Measurements from ENCODE around the gene AMN1. TPM values are rescaled to one million over a fixed set of nuclear protein-coding genes. Genes with fewer than 3 reads are reported as not detected.
A peak's percentile ranks its signal among the peaks of the same experiment; 100 is the strongest.
"Not testable (repeated sequence)": the region's sequence is repeated elsewhere in the genome, so short reads cannot be mapped to it uniquely, and the experiment has no call there.

AMN1 gene
- total RNA-seq, 1 donor from 2014 or later = 3.1 TPM

GRCh38 chr12:31749024-31749704 is 20.3 kb upstream of the AMN1 start:
- no peak overlapping the region for H3K4me3 Mint-ChIP-seq
- peak; percentile 71 for DNase-seq (ENCODE audit: low spot score)
- H3K27me3 Mint-ChIP-seq (ENCODE audit: insufficient read depth) = no peaks in the 10 kb centered on the region
- peaks cover 5% of the 10 kb centered on the region for H3K9me3 Mint-ChIP-seq
- H3K36me3 Mint-ChIP-seq (ENCODE audit: low read depth) = peaks cover 3% of the 10 kb centered on the region
- peak overlapping the region; percentile 27 for H3K27ac Mint-ChIP-seq
- intact Hi-C loops (cut with micrococcal nuclease) = loop anchor here (1.0 to 10.0 kb wide), 10 partner anchors 14 to 836 kb away; partner anchors contain the start of genes AMN1, BICD1 and ETFBKMT
- peaks cover 53% of the 10 kb centered on the region for H3K4me1 Mint-ChIP-seq (ENCODE audit: low read depth)

DNA sequence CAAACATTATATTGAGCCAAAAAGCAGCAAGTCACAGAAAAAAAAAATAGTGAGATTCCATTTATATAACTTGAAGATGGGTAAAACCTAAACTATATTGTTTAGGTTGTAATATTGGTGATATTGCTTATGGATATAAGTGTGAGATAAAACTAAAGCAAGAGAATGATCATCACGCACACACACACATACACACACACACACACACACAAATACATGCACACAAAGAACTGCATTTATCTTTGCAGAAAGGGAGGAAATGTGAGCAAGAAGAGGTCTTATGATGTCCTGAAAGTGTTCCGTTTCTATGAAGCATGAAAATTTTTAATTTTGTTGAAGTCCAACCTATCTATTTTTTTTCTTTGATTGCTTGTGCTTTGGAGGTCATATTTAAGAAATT is 16.4 kb upstream of the AMN1 start:
- no peaks in the 10 kb centered on the region for H3K27me3 Mint-ChIP-seq (ENCODE audit: insufficient read depth)
- H3K36me3 Mint-ChIP-seq (ENCODE audit: low read depth) = peaks cover 2% of the 10 kb centered on the region
- DNase-seq (ENCODE audit: low spot score) = no peak
- no peak overlapping the region for H3K27ac Mint-ChIP-seq
- intact Hi-C loops (cut with micrococcal nuclease) = loop anchor here (5.0 to 10.0 kb wide), 3 partner anchors 362 to 840 kb away; partner anchors contain the start of gene BICD1
- H3K4me1 Mint-ChIP-seq (ENCODE audit: low read depth) = peaks cover 59% of the 10 kb centered on the region
- H3K4me3 Mint-ChIP-seq = no peak overlapping the region
- peaks cover 2% of the 10 kb centered on the region for H3K9me3 Mint-ChIP-seq

GRCh38 chr12:31744363-31744762 is 15.5 kb upstream of the AMN1 start:
- not testable (repeated sequence) for H3K9me3 Mint-ChIP-seq; H3K36me3 Mint-ChIP-seq (ENCODE audit: low read depth); H3K27ac Mint-ChIP-seq; H3K27me3 Mint-ChIP-seq (ENCODE audit: insufficient read depth); H3K4me3 Mint-ChIP-seq; DNase-seq (ENCODE audit: low spot score)
- H3K4me1 Mint-ChIP-seq (ENCODE audit: low read depth) = peaks cover 54% of the 10 kb centered on the region
- intact Hi-C loops (cut with micrococcal nuclease) = loop anchor here (10.0 kb wide), 1 partner anchor 840 kb away; no protein-coding TSS in a partner anchor

DNA sequence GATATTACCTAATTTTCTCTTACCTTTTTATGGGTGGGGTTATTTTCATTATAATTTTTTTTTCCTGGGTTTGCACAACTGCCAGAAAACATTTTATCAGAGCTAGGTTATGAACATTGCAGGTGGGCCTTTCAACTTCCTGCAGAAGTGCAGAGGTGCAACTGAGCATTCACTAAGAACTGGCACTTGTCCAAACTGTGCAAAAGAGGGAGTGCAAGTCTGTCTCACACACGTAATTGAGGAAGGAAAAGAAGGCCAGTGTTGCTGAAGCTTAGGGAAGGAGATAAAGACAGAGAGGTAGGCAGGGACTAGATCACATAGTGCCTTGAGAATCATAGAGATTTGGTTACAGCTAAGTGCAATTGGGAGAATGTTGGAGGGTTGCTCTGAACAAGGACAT is 14.1 kb upstream of the AMN1 start:
- intact Hi-C loops (cut with micrococcal nuclease) = loop anchor here (10.0 kb wide), 1 partner anchor 842 kb away; no protein-coding TSS in a partner anchor
- Mint-ChIP-seq H3K27ac (no peak overlapping the region), H3K9me3 (no peaks in the 10 kb centered on the region), H3K27me3 (ENCODE audit: insufficient read depth) (no peaks in the 10 kb centered on the region), H3K36me3 (ENCODE audit: low read depth) (peaks cover 3% of the 10 kb centered on the region), H3K4me1 (ENCODE audit: low read depth) (peaks cover 55% of the 10 kb centered on the region), H3K4me3 (no peak overlapping the region)
- no peak for DNase-seq (ENCODE audit: low spot score)

- Mint-ChIP-seq H3K27me3 (ENCODE audit: insufficient read depth) (no peaks in the 10 kb centered on the region), H3K4me3 (no peak overlapping the region), H3K4me1 (ENCODE audit: low read depth) (peaks cover 55% of the 10 kb centered on the region), H3K9me3 (no peaks in the 10 kb centered on the region), H3K36me3 (ENCODE audit: low read depth) (peaks cover 3% of the 10 kb centered on the region), H3K27ac (no peak overlapping the region)
- intact Hi-C loops (cut with micrococcal nuclease) = loop anchor here (10.0 kb wide), 1 partner anchor 844 kb away; no protein-coding TSS in a partner anchor
- DNase-seq (ENCODE audit: low spot score) = no peak
These were observed 11.8 kb upstream of the AMN1 start for GRCh38 chr12:31740628-31741027.

- DNase-seq (ENCODE audit: low spot score) = no peak
- H3K27me3 Mint-ChIP-seq (ENCODE audit: insufficient read depth) = no peaks in the 10 kb centered on the region
- intact Hi-C loops (cut with micrococcal nuclease) = no loop called here
- H3K36me3 Mint-ChIP-seq (ENCODE audit: low read depth) = peaks cover 3% of the 10 kb centered on the region
- H3K9me3 Mint-ChIP-seq = peaks cover 5% of the 10 kb centered on the region
- H3K4me3 Mint-ChIP-seq = no peak overlapping the region
- peaks cover 59% of the 10 kb centered on the region for H3K4me1 Mint-ChIP-seq (ENCODE audit: low read depth)
- H3K27ac Mint-ChIP-seq = peak overlapping the region; percentile 6
These were observed 8.9 kb upstream of the AMN1 start for GRCh38 chr12:31737763-31738162.

DNA sequence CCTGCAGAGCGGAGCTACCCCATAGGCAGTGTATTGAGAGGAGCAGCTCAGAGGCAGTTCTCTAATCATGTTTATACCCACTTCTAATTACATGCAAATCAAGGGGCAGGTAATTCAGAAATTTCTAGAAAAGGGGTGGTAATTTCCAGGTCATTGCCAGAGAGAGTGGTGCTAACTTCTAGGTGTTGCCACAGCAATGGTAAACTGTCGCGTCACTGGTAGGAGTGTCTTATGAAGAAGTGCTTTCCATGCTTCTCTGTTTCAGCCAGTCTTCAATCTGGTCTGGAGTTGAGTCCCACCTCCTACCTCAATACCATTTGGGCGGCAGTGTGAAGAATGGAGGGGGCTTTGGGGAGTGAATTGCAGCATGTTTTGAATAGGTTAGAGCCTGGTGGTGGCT is 8.5 kb upstream of the AMN1 start:
- DNase-seq (ENCODE audit: low spot score) = no peak

DNA sequence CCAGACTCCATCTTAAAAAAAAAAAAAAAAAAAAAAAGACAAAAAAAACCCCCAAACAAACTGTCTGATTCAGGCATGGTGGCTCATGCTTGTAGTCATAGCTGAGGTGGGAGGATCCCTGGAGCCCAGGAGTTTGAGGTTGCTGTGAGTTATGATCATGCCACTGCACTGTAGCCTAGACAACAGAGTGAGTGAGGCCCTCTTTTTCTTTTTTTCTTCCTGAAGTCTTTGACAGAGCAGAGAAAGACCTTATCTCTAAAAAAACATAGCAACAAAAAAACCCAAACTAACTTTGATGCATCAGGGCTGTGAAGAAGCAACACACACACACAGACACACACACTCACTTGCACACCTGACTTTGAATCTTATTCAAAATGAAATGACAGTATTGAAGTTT is 7.7 kb upstream of the AMN1 start:
- peak; percentile 67 for DNase-seq (ENCODE audit: low spot score)
- Mint-ChIP-seq H3K9me3 (peaks cover 5% of the 10 kb centered on the region), H3K36me3 (ENCODE audit: low read depth) (peaks cover 3% of the 10 kb centered on the region), H3K27ac (peak overlapping the region; percentile 84), H3K27me3 (ENCODE audit: insufficient read depth) (no peaks in the 10 kb centered on the region), H3K4me1 (ENCODE audit: low read depth) (peaks cover 54% of the 10 kb centered on the region), H3K4me3 (no peak overlapping the region)
- intact Hi-C loops (cut with micrococcal nuclease) = loop anchor here (1.0 kb wide), 1 partner anchor 160 kb away; no protein-coding TSS in a partner anchor

More for the DNA sequence above, 8.5 kb upstream of the AMN1 start:
- peaks cover 5% of the 10 kb centered on the region for H3K9me3 Mint-ChIP-seq
- intact Hi-C loops (cut with micrococcal nuclease) = no loop called here
- H3K4me1 Mint-ChIP-seq (ENCODE audit: low read depth) = peaks cover 58% of the 10 kb centered on the region
- peaks cover 3% of the 10 kb centered on the region for H3K36me3 Mint-ChIP-seq (ENCODE audit: low read depth)
- H3K4me3 Mint-ChIP-seq = no peak overlapping the region
- H3K27me3 Mint-ChIP-seq (ENCODE audit: insufficient read depth) = no peaks in the 10 kb centered on the region
- H3K27ac Mint-ChIP-seq = peak overlapping the region; percentile 6

- peaks cover 63% of the 10 kb centered on the region for H3K4me1 Mint-ChIP-seq (ENCODE audit: low read depth)
- intact Hi-C loops (cut with micrococcal nuclease) = loop anchor here (1.0 kb wide), 2 partner anchors 13 to 142 kb away; no protein-coding TSS in a partner anchor
- peaks cover 13% of the 10 kb centered on the region for H3K36me3 Mint-ChIP-seq (ENCODE audit: low read depth)
- not testable (repeated sequence) for DNase-seq (ENCODE audit: low spot score); H3K27me3 Mint-ChIP-seq (ENCODE audit: insufficient read depth)
- H3K9me3 Mint-ChIP-seq = peaks cover 17% of the 10 kb centered on the region
- peak overlapping the region; percentile 3 for H3K4me3 Mint-ChIP-seq
- peak overlapping the region; percentile 70 for H3K27ac Mint-ChIP-seq
These were observed 5.0 kb upstream of the AMN1 start for GRCh38 chr12:31733549-31734432.

GRCh38 chr12:31732926-31733548 is 4.2 kb upstream of the AMN1 start:
- no peaks in the 10 kb centered on the region for H3K27me3 Mint-ChIP-seq (ENCODE audit: insufficient read depth)
- peaks cover 64% of the 10 kb centered on the region for H3K4me1 Mint-ChIP-seq (ENCODE audit: low read depth)
- H3K4me3 Mint-ChIP-seq = peak overlapping the region; percentile 2
- intact Hi-C loops (cut with micrococcal nuclease) = loop anchor here (1.0 kb wide), 2 partner anchors 13 to 142 kb away; no protein-coding TSS in a partner anchor
- peak; percentile 35 for DNase-seq (ENCODE audit: low spot score)
- H3K9me3 Mint-ChIP-seq = peaks cover 17% of the 10 kb centered on the region
- peaks cover 10% of the 10 kb centered on the region for H3K36me3 Mint-ChIP-seq (ENCODE audit: low read depth)
- peak overlapping the region; percentile 70 for H3K27ac Mint-ChIP-seq

DNA sequence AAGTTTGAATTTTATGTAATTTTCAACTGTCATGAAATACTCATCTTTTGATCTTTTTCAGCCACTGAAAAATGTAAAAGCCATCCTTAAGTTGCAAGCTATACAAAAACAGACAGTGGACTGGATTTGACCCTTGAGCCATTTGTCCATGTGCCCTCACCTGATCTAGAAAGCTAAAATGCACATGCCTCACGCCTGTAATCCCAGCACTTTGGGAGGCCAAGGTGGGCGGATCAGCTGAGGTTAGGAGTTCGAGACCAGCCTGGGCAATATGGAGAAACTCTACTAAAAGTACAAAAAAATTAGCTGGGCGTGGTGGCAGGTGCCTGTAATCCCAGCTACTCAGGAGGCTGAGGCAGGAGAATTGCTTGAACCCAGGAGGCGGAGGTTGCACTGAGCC is 2.4 kb upstream of the AMN1 start:
- H3K27me3 Mint-ChIP-seq (ENCODE audit: insufficient read depth); intact Hi-C loops (cut with micrococcal nuclease); H3K27ac Mint-ChIP-seq; DNase-seq (ENCODE audit: low spot score): not testable (repeated sequence)
- Mint-ChIP-seq H3K4me3 (peak overlapping the region; percentile 63), H3K4me1 (ENCODE audit: low read depth) (peaks cover 56% of the 10 kb centered on the region), H3K9me3 (peaks cover 17% of the 10 kb centered on the region), H3K36me3 (ENCODE audit: low read depth) (peaks cover 15% of the 10 kb centered on the region)

DNA sequence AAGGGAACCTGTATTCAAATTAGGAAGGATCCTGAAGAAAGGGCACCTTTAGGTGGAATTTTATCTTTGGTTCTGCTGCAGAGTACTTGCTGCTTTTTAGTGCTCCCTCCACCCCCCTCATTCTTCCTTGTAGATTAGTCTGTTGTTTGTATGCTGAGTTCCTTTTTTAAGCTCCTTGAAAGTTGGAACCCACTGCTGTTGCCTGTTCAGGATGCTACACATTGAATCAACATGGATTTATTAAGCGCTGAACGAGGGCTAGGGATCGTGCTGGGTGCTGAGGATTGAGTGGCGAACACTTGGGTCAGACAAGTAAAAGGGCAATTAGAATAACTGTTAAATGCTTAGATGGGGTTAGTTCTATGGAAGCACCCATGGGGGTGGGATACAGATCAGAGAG is 884 bp upstream of the AMN1 start:
- no peak for DNase-seq (ENCODE audit: low spot score)
- no peaks in the 10 kb centered on the region for H3K27me3 Mint-ChIP-seq (ENCODE audit: insufficient read depth)
- intact Hi-C loops (cut with micrococcal nuclease) = loop anchor here (1.0 to 5.0 kb wide), 12 partner anchors 20 to 1028 kb away; partner anchors contain the start of genes BICD1, DNM1L, ETFBKMT and RESF1
- peaks cover 52% of the 10 kb centered on the region for H3K4me1 Mint-ChIP-seq (ENCODE audit: low read depth)
- peak overlapping the region; percentile 98 for H3K4me3 Mint-ChIP-seq
- H3K36me3 Mint-ChIP-seq (ENCODE audit: low read depth) = peaks cover 17% of the 10 kb centered on the region
- peak overlapping the region; percentile 99 for H3K27ac Mint-ChIP-seq
- peaks cover 12% of the 10 kb centered on the region for H3K9me3 Mint-ChIP-seq

Data from activated T-helper 1 cell treated with anti-CD3 and anti-CD28 coated beads, Interleukin-12 subunit alpha, Interleukin-12 subunit beta, Interleukin-2, Interleukin-4 antibody, amounts not matched to agents 30 ng/mL and 10 ng/mL and 1 ng/mL, durations not matched to agents 14 hours and 24 hours and 36 hours (primary cell).